CD14-positive monocyte (primary cell): ENCODE results near the gene STARD8. TPM values are rescaled to one million over a fixed set of nuclear protein-coding genes. Genes with fewer than 3 reads are reported as not detected.
"Not testable (repeated sequence)": the region's sequence is repeated elsewhere in the genome, so short reads cannot be mapped to it uniquely, and the experiment has no call there.

Experiments
- DNase-seq, 3 donors: peaks; one replicate each; pipeline ENCODE4 v3.0.0-alpha.2; 2011 to 2022
- H2AFZ ChIP-seq: 2 replicates; pipeline ENCODE4 v1.6.0; 2012; ENCODE audit warnings: mild to moderate bottlenecking, low read depth, low read length, inconsistent platforms; ENCODE audit not compliant: insufficient read depth, poor library complexity, severe bottlenecking
- H3K27ac ChIP-seq, 2 donors: 1 replicate in 1 of 2; 2 replicates in 1 of 2; pipeline ENCODE4 v1.5.1; 2012 to 2013; ENCODE audit warnings: low read length in 2 of 2, control low read depth in 1 of 2, inconsistent platforms in 1 of 2, low read depth in 1 of 2, mild to moderate bottlenecking in 1 of 2
- H3K27me3 ChIP-seq, 2 donors: one replicate each; pipeline versions ENCODE4 v1.6.0 to v1.6.1; 2011 to 2013; ENCODE audit warnings: low read length in 2 of 2; ENCODE audit not compliant: control insufficient read depth in 2 of 2, insufficient read depth in 2 of 2
- H3K36me3 ChIP-seq, 2 donors: replicated peaks in 1 of 2; 1 replicate in 1 of 2; 2 replicates in 1 of 2; pipeline versions ENCODE4 v1.5.1 to v1.6.1; 2012 to 2013; ENCODE audit warnings: low read length in 2 of 2, control low read depth in 1 of 2, inconsistent platforms in 1 of 2, mild to moderate bottlenecking in 1 of 2; ENCODE audit not compliant: insufficient read depth in 2 of 2, control insufficient read depth in 1 of 2
- H3K4me1 ChIP-seq, 2 donors: 1 replicate in 1 of 2; 2 replicates in 1 of 2; pipeline versions ENCODE4 v1.5.1 to v1.6.1; 2012 to 2013; ENCODE audit warnings: low read length in 2 of 2, control low read depth in 1 of 2, inconsistent platforms in 1 of 2, mild to moderate bottlenecking in 1 of 2, moderate library complexity in 1 of 2; ENCODE audit not compliant: insufficient read depth in 2 of 2, control insufficient read depth in 1 of 2
- H3K4me2 ChIP-seq: replicated peaks from 2 replicates; pipeline ENCODE3; 2012; ENCODE audit warnings: low read length, moderate library complexity, mild to moderate bottlenecking; ENCODE audit not compliant: poor library complexity, severe bottlenecking; ENCODE audit errors: extremely low read depth
- H3K4me3 ChIP-seq, 3 experiments: fragments of 200-600 bp in 1 of 3; sonication (generic) in 1 of 3; replicated peaks in 1 of 3; 1 replicate in 2 of 3; 2 replicates in 1 of 3; pipeline ENCODE4 v1.5.1; 2011 to 2013; ENCODE audit warnings: low read length in 3 of 3, mild to moderate bottlenecking in 3 of 3, control low read depth in 2 of 3, low read depth in 2 of 3, inconsistent platforms in 1 of 3, moderate library complexity in 1 of 3
- H3K79me2 ChIP-seq: 2 replicates; pipeline ENCODE4 v1.6.0; 2012; ENCODE audit warnings: mild to moderate bottlenecking, control low read depth, inconsistent platforms, low read length, moderate library complexity; ENCODE audit not compliant: insufficient read depth
- H3K9ac ChIP-seq: 2 replicates; pipeline ENCODE4 v1.6.0; 2017; ENCODE audit warnings: low read length, mild to moderate bottlenecking; ENCODE audit not compliant: insufficient read depth, poor library complexity, severe bottlenecking
- H3K9me3 ChIP-seq, 2 donors: replicated peaks in 1 of 2; 1 replicate in 1 of 2; 2 replicates in 1 of 2; pipeline versions ENCODE4 v1.5.1 to v1.6.1; 2012 to 2013; ENCODE audit warnings: low read length in 2 of 2, control low read depth in 1 of 2; ENCODE audit not compliant: control insufficient read depth in 1 of 2, insufficient read depth in 1 of 2
- H4K20me1 ChIP-seq: 2 replicates; pipeline ENCODE4 v1.6.0; 2012; ENCODE audit warnings: mild to moderate bottlenecking, low read length, control low read depth, moderate library complexity; ENCODE audit not compliant: insufficient read depth
- H3K27ac Mint-ChIP-seq, 7 donors: one replicate each; pipeline ENCODE4 v1.8.0; 2020; ENCODE audit warnings: mild to moderate bottlenecking in 7 of 7, mixed read lengths in 7 of 7, moderate library complexity in 6 of 7, inconsistent platforms in 2 of 7
- H3K27me3 Mint-ChIP-seq, 3 donors: one replicate each; pipeline ENCODE4 v1.8.0; 2021 to 2022; ENCODE audit warnings: low read depth in 3 of 3, mild to moderate bottlenecking in 3 of 3, mixed read lengths in 3 of 3, moderate library complexity in 3 of 3, inconsistent platforms in 1 of 3
- H3K36me3 Mint-ChIP-seq, 2 donors: one replicate each; pipeline ENCODE4 v1.8.0; 2020; ENCODE audit warnings: mixed read lengths in 2 of 2, inconsistent platforms in 1 of 2, mild to moderate bottlenecking in 1 of 2
- H3K4me1 Mint-ChIP-seq: one replicate; pipeline ENCODE4 v1.8.0; 2020; ENCODE audit warnings: mild to moderate bottlenecking, mixed read lengths
- H3K4me3 Mint-ChIP-seq, 2 donors: one replicate each; pipeline ENCODE4 v1.8.0; 2020; ENCODE audit warnings: mild to moderate bottlenecking in 2 of 2, mixed read lengths in 2 of 2, moderate library complexity in 1 of 2
- H3K9me3 Mint-ChIP-seq, 7 donors: one replicate each; pipeline ENCODE4 v1.8.0; 2020 to 2022; ENCODE audit warnings: mixed read lengths in 7 of 7, mild to moderate bottlenecking in 6 of 7, moderate library complexity in 6 of 7, inconsistent platforms in 2 of 7
- WGBS: methylation state at CpG from one replicate; pipeline ENCODE4 v1.1.5; 2013; ENCODE audit warnings: missing lambda C conversion rate; ENCODE audit not compliant: insufficient coverage; 5-methylcytosine and 5-hydroxymethylcytosine counted together
- intact Hi-C, 2 donors: fragments of 100-400 bp; cut with micrococcal nuclease; formaldehyde crosslinking; loops; one replicate each; pipeline versions ENCODE4 v1.15.0 to v1.15.1; 2023
- polyA plus RNA-seq, 3 donors: library from polyadenylated mRNA; depleted of rRNA in 1 of 3; unstranded in 2 of 3; stranded (reverse) in 1 of 3; fragments of 300-500 nt in 2 of 3; fragments of >200 nt in 1 of 3; fragmentation: Illumina TruSeq in 2 of 3; gene quantifications; 1 replicate in 2 of 3; 2 replicates in 1 of 3; pipeline ENCODE4 v1.2.3, GENCODE V29; 2012 to 2021
- TF ChIP-seq, protein P1 (sequence below): fragments of 200-600 bp; IDR thresholded peaks from one replicate; pipeline ENCODE4 v1.8.0; 2022; ENCODE audit warnings: antibody characterized with exemption, mild to moderate bottlenecking

Gene STARD8
- polyA plus RNA-seq, 3 donors, result 1.2 to 4.1 (median 1.7) TPM

DNA sequence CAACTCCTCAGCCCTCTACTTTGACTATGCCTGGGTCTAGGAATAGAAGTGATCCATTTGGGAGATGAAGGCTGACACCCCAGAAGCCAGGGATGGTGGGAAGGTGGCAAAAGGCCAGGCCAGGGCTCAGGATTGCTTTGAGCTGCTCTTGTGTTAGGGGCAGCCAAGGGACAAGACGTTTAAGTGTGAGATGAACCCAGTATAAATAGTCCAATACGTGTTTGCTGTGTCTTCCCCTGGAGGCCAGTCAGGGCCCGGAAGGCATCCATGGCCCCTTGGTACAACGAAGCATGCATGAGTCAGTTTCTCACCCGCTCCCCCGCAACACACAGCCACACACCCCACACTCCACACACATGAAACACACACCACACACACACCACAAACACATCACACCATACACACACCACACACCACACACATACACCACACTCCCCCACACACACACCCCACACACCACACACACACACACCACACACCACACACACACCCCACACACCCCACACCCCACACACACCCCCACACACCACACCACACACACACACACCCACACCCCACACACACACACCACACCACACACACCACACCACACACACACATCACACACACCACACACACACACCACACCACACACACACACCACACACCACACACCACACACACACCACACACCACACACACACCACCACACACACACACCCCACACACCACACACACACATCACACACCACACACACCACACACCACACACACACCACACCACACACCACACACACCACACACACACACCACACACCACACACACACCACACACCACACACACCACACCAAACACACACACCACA is 5.1 kb downstream of the STARD8 start:
- Mint-ChIP-seq H3K27me3 (peaks cover 11 to 19% (median 18%) of the 10 kb centered on the region in 3 donors), H3K4me3 (no peak overlapping the region), H3K9me3 (peaks cover 0 to 3% (median 0%) of the 10 kb centered on the region in 7 donors), H3K36me3 (no peaks in the 10 kb centered on the region), H3K4me1 (peaks cover 1% of the 10 kb centered on the region), H3K27ac (no peak overlapping the region)
- TF ChIP-seq, protein P1, sequence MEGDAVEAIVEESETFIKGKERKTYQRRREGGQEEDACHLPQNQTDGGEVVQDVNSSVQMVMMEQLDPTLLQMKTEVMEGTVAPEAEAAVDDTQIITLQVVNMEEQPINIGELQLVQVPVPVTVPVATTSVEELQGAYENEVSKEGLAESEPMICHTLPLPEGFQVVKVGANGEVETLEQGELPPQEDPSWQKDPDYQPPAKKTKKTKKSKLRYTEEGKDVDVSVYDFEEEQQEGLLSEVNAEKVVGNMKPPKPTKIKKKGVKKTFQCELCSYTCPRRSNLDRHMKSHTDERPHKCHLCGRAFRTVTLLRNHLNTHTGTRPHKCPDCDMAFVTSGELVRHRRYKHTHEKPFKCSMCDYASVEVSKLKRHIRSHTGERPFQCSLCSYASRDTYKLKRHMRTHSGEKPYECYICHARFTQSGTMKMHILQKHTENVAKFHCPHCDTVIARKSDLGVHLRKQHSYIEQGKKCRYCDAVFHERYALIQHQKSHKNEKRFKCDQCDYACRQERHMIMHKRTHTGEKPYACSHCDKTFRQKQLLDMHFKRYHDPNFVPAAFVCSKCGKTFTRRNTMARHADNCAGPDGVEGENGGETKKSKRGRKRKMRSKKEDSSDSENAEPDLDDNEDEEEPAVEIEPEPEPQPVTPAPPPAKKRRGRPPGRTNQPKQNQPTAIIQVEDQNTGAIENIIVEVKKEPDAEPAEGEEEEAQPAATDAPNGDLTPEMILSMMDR, result no peak
- Histone ChIP-seq H3K4me2 (no peak overlapping the region), H3K36me3 (no peaks in the 10 kb centered on the region), H2AFZ (no peak overlapping the region), H3K27me3 (peaks cover 0 to 14% of the 10 kb centered on the region in 2 donors), H3K27ac (no peak overlapping the region), H4K20me1 (no peaks in the 10 kb centered on the region), H3K9me3 (no peaks in the 10 kb centered on the region), H3K9ac (no peak overlapping the region), H3K79me2 (no peaks in the 10 kb centered on the region), H3K4me3 (no peak overlapping the region), H3K4me1 (no peaks in the 10 kb centered on the region)
- intact Hi-C loops, result no loop called here
- 81% methylated on average over 5 of the region's 6 CpGs for WGBS
- no peak for DNase-seq

DNA sequence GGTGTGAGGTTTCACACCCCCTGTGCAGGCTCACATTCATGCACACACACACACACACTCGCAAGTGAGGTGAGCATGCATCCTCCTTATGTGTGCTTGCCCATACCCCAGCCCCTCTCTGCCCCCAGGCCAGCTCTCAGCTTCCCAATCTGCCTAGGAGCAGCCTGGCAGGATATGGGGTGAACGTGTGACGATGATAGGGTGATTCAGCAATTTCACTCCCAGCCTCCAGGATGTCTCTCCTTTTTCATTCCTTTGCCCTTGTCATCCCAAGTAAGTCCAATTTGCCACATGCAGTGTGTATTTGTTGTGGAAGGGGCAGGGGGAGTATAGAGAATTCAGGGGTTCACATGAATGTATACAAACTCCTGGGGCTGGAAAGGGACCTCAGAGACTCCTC is 7.2 kb downstream of the STARD8 start:
- H3K27ac ChIP-seq, result no peak overlapping the region
- H3K79me2 ChIP-seq, result no peaks in the 10 kb centered on the region
- H3K9ac ChIP-seq, result no peak overlapping the region
- no peak overlapping the region for H2AFZ ChIP-seq
- no peak overlapping the region for H3K27ac Mint-ChIP-seq
- TF ChIP-seq, protein P1, result no peak
- no peak overlapping the region for H3K4me2 ChIP-seq
- no CpG with 5 or more reads among the region's 3 CpGs for WGBS
- no peak overlapping the region for H3K4me3 Mint-ChIP-seq
- H3K36me3 ChIP-seq, result no peaks in the 10 kb centered on the region
- intact Hi-C loops, result no loop called here
- H3K27me3 Mint-ChIP-seq, result peaks cover 3 to 10% (median 4%) of the 10 kb centered on the region in 3 donors
- DNase-seq, result no peak
- H3K4me1 ChIP-seq, result peaks cover 12% of the 10 kb centered on the region in 2 donors
- peaks cover 0 to 3% (median 0%) of the 10 kb centered on the region in 7 donors for H3K9me3 Mint-ChIP-seq
- H4K20me1 ChIP-seq, result no peaks in the 10 kb centered on the region
- peaks cover 14% of the 10 kb centered on the region for H3K4me1 Mint-ChIP-seq
- no peaks in the 10 kb centered on the region for H3K27me3 ChIP-seq
- no peaks in the 10 kb centered on the region for H3K36me3 Mint-ChIP-seq
- H3K9me3 ChIP-seq, result no peaks in the 10 kb centered on the region
- no peak overlapping the region for H3K4me3 ChIP-seq

DNA sequence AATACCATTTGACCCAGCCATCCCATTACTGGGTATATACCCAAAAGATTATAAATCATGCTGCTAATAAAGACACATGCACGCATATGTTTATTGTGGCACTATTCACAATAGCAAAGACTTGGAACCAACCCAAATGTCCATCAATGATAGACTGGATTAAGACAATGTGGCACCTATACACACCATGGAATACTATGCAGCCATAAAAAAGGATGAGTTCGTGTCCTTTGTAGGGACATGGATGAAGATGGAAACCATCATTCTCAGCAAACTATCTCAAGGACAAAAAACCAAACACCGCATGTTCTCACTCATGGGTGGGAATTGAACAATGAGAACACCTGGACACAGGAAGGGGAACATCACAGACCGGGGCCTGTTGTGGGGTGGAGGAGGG is 9.0 kb downstream of the STARD8 start:
- H3K4me2 ChIP-seq, H3K9me3 Mint-ChIP-seq, intact Hi-C loops, DNase-seq, H3K36me3 Mint-ChIP-seq, H3K4me3 Mint-ChIP-seq, H3K27ac Mint-ChIP-seq, H4K20me1 ChIP-seq, H3K79me2 ChIP-seq, H3K9ac ChIP-seq, H3K36me3 ChIP-seq, H3K4me3 ChIP-seq, H3K27ac ChIP-seq, H2AFZ ChIP-seq, H3K9me3 ChIP-seq, H3K27me3 ChIP-seq: not testable (repeated sequence)
- H3K27me3 Mint-ChIP-seq, result peaks cover 1 to 11% (median 2%) of the 10 kb centered on the region in 3 donors
- WGBS, result no CpG with 5 or more reads among the region's 4 CpGs
- peaks cover 14% of the 10 kb centered on the region for H3K4me1 Mint-ChIP-seq
- H3K4me1 ChIP-seq, result peaks cover 14% of the 10 kb centered on the region in 2 donors
